HepG2 (cell line): ENCODE data around the gene IYD. TPM values are rescaled to one million over a fixed set of nuclear protein-coding genes. Genes with fewer than 3 reads are reported as not detected.

Experiments used
- ATAC-seq: fragments of 200-7000 bp; cut with Tn5 transposase; 3 replicates; pipeline ENCODE4 v1.9.1; 2020; ENCODE audit warnings: mild to moderate bottlenecking, moderate library complexity
- BruUV-seq: library from RNA; stranded (reverse); fragments of 400-500 nt; replicated peaks from 2 replicates; lab custom pipeline; 2021; lab: Mats Ljungman, UMichigan
- CTCF ChIA-PET: fragments of 300-600 bp; formaldehyde crosslinking; extraction: SDS; loops from one replicate; lab custom pipeline; 2021; ENCODE audit warnings: low total read pairs, inconsistent platforms, low intra/inter-chr PET ratio; lab: Yijun Ruan, JAX
- POLR2A ChIA-PET: fragments of 350-600 bp; sonication (Branson Sonifier 250); formaldehyde crosslinking; loops from one replicate; lab custom pipeline; 2020; ENCODE audit warnings: antibody characterized with exemption, inconsistent platforms; lab: Yijun Ruan, JAX
- DNase-seq: peaks from one replicate; pipeline ENCODE4 v3.0.0-alpha.2; 2015; ENCODE audit warnings: low spot score
- FAIRE-seq: peaks from 3 replicates; lab custom pipeline; 2011; peaks lifted over from hg19 to GRCh38; lab: Jason Lieb, UNC
- H2AFZ ChIP-seq: one replicate; pipeline ENCODE4 v1.6.1; 2011; ENCODE audit warnings: low read length, inconsistent platforms
- H3K27ac ChIP-seq: fragments of 300-600 bp; 3 replicates; pipeline ENCODE4 v1.8.0; 2011; ENCODE audit warnings: mixed run types, mild to moderate bottlenecking, mixed read lengths, low read length, inconsistent platforms; ENCODE audit not compliant: insufficient read depth; ENCODE audit errors: extremely low read length
- H3K27me3 ChIP-seq, 2 experiments: fragments of 200-600 bp in 1 of 2; 2 replicates in 1 of 2; 3 replicates in 1 of 2; pipeline versions ENCODE4 v1.6.0 to v1.8.0; 2011; ENCODE audit warnings: low read length in 2 of 2, mild to moderate bottlenecking in 2 of 2, moderate library complexity in 2 of 2, inconsistent platforms in 1 of 2; ENCODE audit not compliant: insufficient read depth in 2 of 2, control insufficient read depth in 1 of 2
- H3K36me3 ChIP-seq, 2 experiments: fragments of 200-600 bp in 1 of 2; replicated peaks in 1 of 2; 2 replicates in 1 of 2; 3 replicates in 1 of 2; pipeline versions ENCODE4 v1.5.1 to v1.8.0; 2011; ENCODE audit warnings: low read length in 2 of 2, inconsistent platforms in 1 of 2; ENCODE audit not compliant: insufficient read depth in 2 of 2, control insufficient read depth in 1 of 2
- H3K4me1 ChIP-seq: 2 replicates; pipeline ENCODE4 v1.5.1; 2012; ENCODE audit warnings: low read length, inconsistent platforms; ENCODE audit not compliant: insufficient read depth
- H3K4me2 ChIP-seq: 2 replicates; pipeline ENCODE4 v1.6.0; 2011; ENCODE audit warnings: low read depth, low read length, inconsistent platforms
- H3K4me3 ChIP-seq, 3 experiments: fragments of 200-600 bp in 1 of 3; sonication (generic), shearing (Covaris generic) in 1 of 3; replicated peaks in 1 of 3; 2 replicates each; pipeline ENCODE4 v1.5.1; 2011 to 2016; ENCODE audit warnings: low read length in 3 of 3, inconsistent platforms in 2 of 3, low read depth in 2 of 3, mild to moderate bottlenecking in 2 of 3, control low read depth in 1 of 3, mixed read lengths in 1 of 3; ENCODE audit not compliant: insufficient read depth in 1 of 3
- H3K79me2 ChIP-seq: one replicate; pipeline ENCODE4 v1.6.1; 2011; ENCODE audit warnings: low read length, inconsistent platforms; ENCODE audit not compliant: insufficient read depth
- H3K9ac ChIP-seq: 2 replicates; pipeline ENCODE4 v1.6.0; 2011; ENCODE audit warnings: mild to moderate bottlenecking, low read depth, low read length, inconsistent platforms; ENCODE audit not compliant: insufficient read depth
- H3K9me3 ChIP-seq: 2 replicates; pipeline ENCODE4 v1.5.1; 2012; ENCODE audit warnings: mild to moderate bottlenecking, low read length
- H4K20me1 ChIP-seq: 2 replicates; pipeline ENCODE4 v1.6.0; 2011; ENCODE audit warnings: inconsistent platforms, mild to moderate bottlenecking, low read length, moderate library complexity; ENCODE audit not compliant: insufficient read depth
- HIVEP1 ChIP-seq: sonication (generic); formaldehyde crosslinking; IDR thresholded peaks from 2 replicates; pipeline ENCODE4 v1.4.0; 2020; ENCODE audit warnings: mild to moderate bottlenecking, missing genetic modification reagents
- HNRNPK ChIP-seq: fragments of 200-400 bp; formaldehyde crosslinking; IDR thresholded peaks from 2 replicates; pipeline ENCODE4 v1.6.1; 2018; ENCODE audit warnings: low read length, low read depth, moderate library complexity, mild to moderate bottlenecking; ENCODE audit not compliant: poor library complexity, severe bottlenecking
- IRF2 ChIP-seq: IDR thresholded peaks from 2 replicates; pipeline ENCODE4 v1.6.1; 2018; ENCODE audit warnings: missing genetic modification reagents, missing compliant biosample characterization
- IRX3 ChIP-seq: sonication (generic); formaldehyde crosslinking; IDR thresholded peaks from 2 replicates; pipeline ENCODE4 v1.8.1; 2023; ENCODE audit warnings: mild to moderate bottlenecking, low read depth, missing genetic modification reagents, borderline replicate concordance
- KDM5B ChIP-seq: sonication (generic); formaldehyde crosslinking; IDR thresholded peaks from 2 replicates; pipeline ENCODE4 v1.4.0; 2020; ENCODE audit warnings: missing genetic modification reagents, mild to moderate bottlenecking, borderline replicate concordance
- MATR3 ChIP-seq: sonication (generic); formaldehyde crosslinking; IDR thresholded peaks from 2 replicates; pipeline ENCODE4 v1.4.0; 2020; ENCODE audit warnings: missing genetic modification reagents
- PRDM10 ChIP-seq: sonication (generic); formaldehyde crosslinking; IDR thresholded peaks from 2 replicates; pipeline ENCODE4 v1.4.0; 2020; ENCODE audit warnings: low read depth, missing genetic modification reagents
- PRMT3 ChIP-seq: sonication (generic); formaldehyde crosslinking; IDR thresholded peaks from 2 replicates; pipeline ENCODE4 v1.8.1; 2022; ENCODE audit warnings: low read depth, mild to moderate bottlenecking, moderate library complexity, missing genetic modification reagents, borderline replicate concordance
- TCF12 ChIP-seq, 2 experiments: fragments of 450-650 bp in 1 of 2; sonication (generic) in 1 of 2; formaldehyde crosslinking in 1 of 2; IDR thresholded peaks; 2 replicates each; pipeline versions ENCODE4 v1.6.1 to v1.8.0; 2017 to 2022; ENCODE audit warnings: antibody characterized with exemption in 1 of 2, mild to moderate bottlenecking in 1 of 2, missing genetic modification reagents in 1 of 2, moderate library complexity in 1 of 2
- TGIF2 ChIP-seq: IDR thresholded peaks from 2 replicates; pipeline ENCODE4 v1.6.1; 2016; ENCODE audit warnings: control low read depth, missing compliant biosample characterization
- XBP1 ChIP-seq: sonication (generic); formaldehyde crosslinking; IDR thresholded peaks from 2 replicates; pipeline ENCODE4 v1.5.0; 2020; ENCODE audit warnings: missing genetic modification reagents
- ZNF235 ChIP-seq: sonication (generic); formaldehyde crosslinking; IDR thresholded peaks from 2 replicates; pipeline ENCODE4 v1.8.1; 2023; ENCODE audit warnings: mild to moderate bottlenecking, missing genetic modification reagents, borderline replicate concordance
- ZNF331 ChIP-seq: sonication (generic); formaldehyde crosslinking; IDR thresholded peaks from 2 replicates; pipeline ENCODE4 v1.4.0; 2020; ENCODE audit warnings: missing genetic modification reagents
- ZNF367 ChIP-seq: sonication (generic); formaldehyde crosslinking; IDR thresholded peaks from 2 replicates; pipeline ENCODE4 v1.4.0; 2020; ENCODE audit warnings: missing genetic modification reagents, borderline replicate concordance
- ZNF615 ChIP-seq: sonication (generic); formaldehyde crosslinking; IDR thresholded peaks from 2 replicates; pipeline ENCODE4 v1.5.0; 2020; ENCODE audit warnings: mild to moderate bottlenecking, missing genetic modification reagents, borderline replicate concordance
- ZNF678 ChIP-seq: sonication (generic); formaldehyde crosslinking; IDR thresholded peaks from 2 replicates; pipeline ENCODE4 v1.4.0; 2020; ENCODE audit warnings: mild to moderate bottlenecking, missing genetic modification reagents
- ZNF710 ChIP-seq: sonication (generic); formaldehyde crosslinking; IDR thresholded peaks from 2 replicates; pipeline ENCODE4 v1.5.0; 2020; ENCODE audit warnings: mild to moderate bottlenecking, missing genetic modification reagents, borderline replicate concordance
- WGBS: methylation state at CpG from one replicate; pipeline ENCODE4 v1.1.6; 2017; ENCODE audit warnings: low lambda C conversion rate; 5-methylcytosine and 5-hydroxymethylcytosine counted together
- in situ Hi-C: cut with HindIII; loops from 2 replicates; pipeline ENCODE4 v1.10.0; 2017; ENCODE audit warnings: low pct_unique_long_range_greater_than_20kb; ENCODE audit not compliant: extremely low pct_ligation_motif_present
- intact Hi-C: fragments of 100-400 bp; cut with micrococcal nuclease; formaldehyde crosslinking; loops from one replicate; pipeline ENCODE4 v1.10.0; 2022; ENCODE audit not compliant: unreplicated experiment
- polyA plus RNA-seq, 8 experiments: library from polyadenylated mRNA; depleted of rRNA in 3 of 8; stranded (reverse) in 7 of 8; unstranded in 1 of 8; fragments of >200 nt; fragmentation: Illumina TruSeq in 4 of 8; extraction: Trizol in 4 of 8; gene quantifications; 2 replicates each; pipeline versions ENCODE4 v1.2.1 to v1.2.3, GENCODE V29; 2011 to 2016; ENCODE audit warnings: low read depth in 4 of 8, missing spikeins in 1 of 8, mixed read lengths in 1 of 8; ENCODE audit not compliant: insufficient read depth in 1 of 8
- total RNA-seq, 5 experiments: library from RNA; depleted of rRNA; stranded (reverse); fragments of >200 nt; fragmentation: Illumina TruSeq; extraction: Trizol; gene quantifications; 2 replicates each; pipeline ENCODE4 v1.2.3, GENCODE V29; 2016; ENCODE audit warnings: low read depth in 1 of 5

Gene IYD
- total and polyA plus RNA-seq, 2 of the 13 experiments (the other 11 are each of a cell fraction or from before 2014, with no cell fraction given), result 0.01 to 0.46 TPM

- H4K20me1 ChIP-seq, result no peaks in the 10 kb centered on the region
- CTCF ChIA-PET, result no interaction called here
- ATAC-seq (no peak), DNase-seq (no peak), FAIRE-seq (no peak)
- H3K4me1 ChIP-seq, result no peaks in the 10 kb centered on the region
- no peak overlapping the region for H3K9ac ChIP-seq
- H2AFZ ChIP-seq, result no peak overlapping the region
- H3K4me2 ChIP-seq, result no peak overlapping the region
- in situ Hi-C loops, result loop anchor here (5.0 kb wide), 1 partner anchor 254 kb away; no protein-coding TSS in a partner anchor
- POLR2A ChIA-PET, result no interaction called here
- peaks cover 0 to 8% of the 10 kb centered on the region in 2 experiments; a peak in 2 of 5 replicates for H3K27me3 ChIP-seq
- 2% methylated on average over 2 of the region's 2 CpGs for WGBS
- TF ChIP-seq ZNF678 (CRISPR knock-in tag) (no peak), HIVEP1 (no peak), ZNF331 (CRISPR knock-in tag) (no peak), IRX3 (CRISPR knock-in tag) (no peak), KDM5B (CRISPR knock-in tag) (no peak), ZNF710 (CRISPR knock-in tag) (no peak), ZNF367 (CRISPR knock-in tag) (no peak), TGIF2 (no peak), PRDM10 (CRISPR knock-in tag) (no peak), XBP1 (no peak), IRF2 (no peak), ZNF235 (CRISPR knock-in tag) (no peak), ZNF615 (CRISPR knock-in tag) (no peak), MATR3 (no peak), HNRNPK (no peak), PRMT3 (CRISPR knock-in tag) (no peak), TCF12 (IDR thresholded peaks at IDR 0.05) (no peak), TCF12 (CRISPR knock-in tag; IDR thresholded peaks at IDR 0.05) (no peak)
- H3K27ac ChIP-seq, result no peak overlapping the region
- no TSS peak for BruUV-seq
- no peak overlapping the region for H3K4me3 ChIP-seq
- no peaks in the 10 kb centered on the region for H3K36me3 ChIP-seq
- intact Hi-C loops, result no loop called here
- H3K79me2 ChIP-seq, result no peaks in the 10 kb centered on the region
- H3K9me3 ChIP-seq, result no peaks in the 10 kb centered on the region
Observed at GRCh38 chr6:150336708-150337107, 32.1 kb upstream of the IYD start.
